GM23248 (cell line): ENCODE data around the gene SEMA5A.

Experiments
- EZH2 ChIP-seq: fragments of 200-600 bp; sonication (generic); IDR thresholded peaks from 2 replicates; pipeline ENCODE4 v1.6.1; 2018; ENCODE audit warnings: antibody characterized with exemption, mild to moderate bottlenecking; ENCODE audit not compliant: insufficient read depth, poor library complexity, severe bottlenecking
- EZH2phosphoT487 ChIP-seq: fragments of 200-600 bp; sonication (generic); IDR thresholded peaks from 2 replicates; pipeline ENCODE4 v1.6.1; 2018; ENCODE audit warnings: antibody characterized with exemption, moderate library complexity, mild to moderate bottlenecking, low read depth; ENCODE audit not compliant: insufficient read depth

DNA sequence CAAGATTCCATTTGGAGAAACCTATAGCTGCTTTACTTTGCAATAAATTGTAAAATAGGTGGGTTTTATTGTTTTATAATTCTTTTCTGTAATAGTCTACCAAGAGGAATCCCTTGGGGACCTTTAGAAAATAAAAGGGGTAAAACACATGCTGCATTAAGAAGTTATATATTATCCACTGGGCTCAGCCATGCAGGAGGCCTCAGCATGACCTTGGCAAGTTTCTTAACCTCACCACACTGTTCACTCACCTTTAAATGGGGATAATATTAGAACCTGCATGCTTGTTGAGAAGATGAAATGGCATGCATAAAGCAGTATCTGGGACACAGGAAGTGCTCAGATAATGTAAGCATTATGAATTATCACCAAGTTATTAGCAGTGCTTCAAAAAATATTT is 120.2 kb downstream of the SEMA5A start:
- TF ChIP-seq EZH2 (no peak), EZH2phosphoT487 (no peak)
